HG02938 (cell line): ENCODE results near the gene RRM2.
"Not testable (repeated sequence)": the region's sequence is repeated elsewhere in the genome, so short reads cannot be mapped to it uniquely, and the experiment has no call there.

Experiments used
- ATAC-seq: cut with Tn5 transposase; IDR thresholded peaks from one replicate; pipeline ENCODE4 v1.9.1; 2021; ENCODE audit warnings: mild to moderate bottlenecking, moderate library complexity; ENCODE audit not compliant: unreplicated experiment

Gene RRM2

DNA sequence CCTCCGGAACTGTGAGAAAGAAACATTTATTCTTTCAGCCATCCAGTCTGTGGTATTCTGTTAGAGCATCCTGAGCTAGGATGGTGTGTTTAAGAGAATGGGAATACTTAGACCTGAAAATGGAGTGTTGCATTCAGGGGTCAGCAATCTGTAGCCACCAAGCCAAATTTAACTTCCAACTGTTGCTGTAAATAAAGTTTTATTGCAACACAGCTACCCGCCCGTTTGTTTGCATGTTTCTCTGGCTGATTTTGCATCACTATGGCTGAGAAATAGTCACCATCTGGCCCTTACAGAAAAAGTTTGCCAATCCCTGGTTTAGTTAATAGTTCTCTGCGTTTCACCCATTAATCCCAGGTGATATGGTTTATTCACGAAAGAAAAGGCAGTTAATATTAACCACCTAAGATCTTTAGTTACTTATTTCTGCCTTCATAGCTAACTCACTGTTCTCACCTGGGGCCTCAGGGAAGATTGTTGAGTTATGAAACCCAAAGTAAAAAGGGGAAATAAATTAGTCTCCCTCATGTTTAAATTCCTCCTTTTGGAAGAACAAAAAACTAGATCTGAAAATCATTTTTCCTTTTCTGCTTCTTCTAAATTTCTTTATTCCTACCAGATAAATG, 32.9 kb upstream of the RRM2 start:
- ATAC-seq, result no peak

DNA sequence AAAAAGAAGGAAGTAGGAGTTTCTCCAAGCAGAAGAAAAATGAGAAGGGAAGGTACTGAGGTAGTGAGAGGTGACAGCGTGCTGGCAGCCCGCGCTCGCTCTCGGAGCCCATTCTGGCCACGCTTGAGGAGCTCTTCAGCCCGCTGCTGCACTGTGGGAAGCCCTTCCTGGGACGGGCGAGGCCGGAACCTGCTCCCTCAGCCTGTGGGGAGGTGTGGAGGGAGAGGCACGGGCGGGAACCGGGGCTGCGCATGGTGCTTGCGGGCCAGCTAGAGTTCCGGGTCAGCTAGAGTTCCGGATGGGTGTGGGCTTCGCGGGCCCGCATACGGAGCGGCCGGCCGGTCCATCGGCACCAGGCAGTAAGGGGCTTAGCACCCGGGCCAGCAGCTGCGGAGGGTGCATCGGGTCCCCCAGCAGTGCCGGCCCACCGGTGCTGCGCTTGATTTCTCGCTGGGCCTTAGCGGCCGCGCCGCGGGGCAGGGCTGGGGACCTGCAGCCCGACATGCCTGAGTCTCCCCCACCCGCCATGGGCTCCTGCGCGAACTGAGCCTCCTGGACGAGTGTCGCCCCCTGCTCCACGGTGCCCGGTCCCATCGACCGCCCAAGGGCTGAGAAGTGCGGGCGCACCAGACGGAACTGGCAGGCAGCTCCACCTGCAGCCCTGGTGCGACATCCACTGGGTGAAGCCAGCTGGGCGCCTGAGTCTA, 31.2 kb upstream of the RRM2 start:
- ATAC-seq, result no peak

DNA sequence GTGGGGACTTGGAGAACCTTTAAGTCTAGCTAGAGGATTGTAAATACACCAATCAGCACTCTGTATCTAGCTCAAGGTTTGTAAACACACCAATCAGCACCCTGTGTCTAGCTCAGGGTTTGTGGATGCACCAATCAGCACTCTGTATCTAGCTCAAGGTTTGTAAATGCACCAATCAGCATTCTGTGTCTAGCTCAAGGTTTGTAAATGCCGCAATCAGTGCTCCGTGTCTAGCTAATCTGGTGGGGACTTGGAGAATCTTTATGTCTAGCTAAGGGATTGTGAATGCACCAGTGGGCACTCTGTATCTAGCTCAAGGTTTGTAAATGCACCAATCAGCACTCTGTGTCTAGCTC, 30.7 kb upstream of the RRM2 start:
- not testable (repeated sequence) for ATAC-seq

- no peak for ATAC-seq
These were observed 28.2 kb upstream of the RRM2 start for GRCh38 chr2:10094271-10094814.

DNA sequence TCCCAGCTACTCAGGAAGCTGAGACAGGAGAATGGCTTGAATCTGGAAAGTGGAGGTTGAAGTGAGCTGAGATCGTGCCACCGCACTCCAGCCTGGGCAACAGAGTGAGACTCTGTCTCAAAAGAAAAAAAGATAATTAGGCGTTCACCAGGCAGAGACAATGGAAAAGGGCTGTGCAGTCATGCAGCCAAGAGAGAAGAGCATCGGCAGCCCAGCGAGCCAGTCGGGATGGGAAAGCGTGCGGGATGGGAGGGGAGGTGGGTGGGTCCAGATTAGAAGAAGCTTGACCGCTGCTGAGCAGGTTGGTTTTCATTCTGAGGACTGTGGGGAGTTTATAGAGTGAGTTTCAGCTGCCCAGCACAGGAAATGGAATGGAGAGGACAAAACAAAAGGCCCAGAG, 27.4 kb upstream of the RRM2 start:
- no peak for ATAC-seq

DNA sequence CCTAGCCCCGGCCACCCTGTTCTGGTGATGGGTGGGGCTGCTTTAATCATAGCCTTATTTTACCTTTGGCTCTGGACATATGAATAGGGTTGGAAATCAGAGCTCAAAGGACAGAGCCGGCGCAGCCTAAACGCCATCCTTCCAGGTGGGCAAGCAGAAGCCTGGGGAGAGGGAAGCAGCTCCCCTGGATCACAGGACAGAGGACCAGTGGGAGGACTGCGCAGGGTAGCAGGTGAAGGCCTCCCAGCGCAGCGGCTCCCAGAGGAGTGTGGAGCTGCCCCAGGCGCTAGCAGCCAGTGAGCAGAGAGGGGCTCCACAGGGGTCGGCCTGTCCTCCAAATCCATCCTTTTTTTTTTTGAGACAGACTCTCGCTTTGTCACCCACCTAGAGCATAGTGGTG, 25.9 kb upstream of the RRM2 start:
- no peak for ATAC-seq

GRCh38 chr2:10097352-10098148, 25.0 kb upstream of the RRM2 start:
- peak; percentile 68 for ATAC-seq

- ATAC-seq, result no peak
These were observed 21.0 kb upstream of the RRM2 start for GRCh38 chr2:10101491-10101890.

- ATAC-seq, result no peak
These were observed 19.4 kb upstream of the RRM2 start for GRCh38 chr2:10103179-10103578.

DNA sequence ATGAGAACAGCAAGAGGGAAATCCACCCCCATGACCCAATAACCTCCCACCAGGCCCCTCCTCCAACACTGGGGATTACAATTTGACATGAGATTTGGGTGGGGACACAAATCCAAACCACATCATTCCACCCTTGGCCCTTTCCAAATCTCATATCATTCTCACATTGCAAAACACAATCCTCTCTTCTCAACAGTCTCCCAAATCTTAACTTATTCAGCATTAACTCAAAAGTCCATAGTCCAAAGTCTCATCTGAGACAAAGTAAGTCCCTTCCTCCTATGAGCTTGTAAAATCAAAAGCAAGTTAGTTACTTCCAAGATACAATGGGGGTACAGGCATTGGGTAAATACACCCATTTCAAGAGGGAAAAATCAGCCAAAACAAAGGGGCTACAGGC, 17.6 kb upstream of the RRM2 start:
- not testable (repeated sequence) for ATAC-seq

GRCh38 chr2:10109311-10109710, 13.2 kb upstream of the RRM2 start:
- ATAC-seq, result no peak

- no peak for ATAC-seq
These were observed 3.6 kb upstream of the RRM2 start for GRCh38 chr2:10119027-10119325.

DNA sequence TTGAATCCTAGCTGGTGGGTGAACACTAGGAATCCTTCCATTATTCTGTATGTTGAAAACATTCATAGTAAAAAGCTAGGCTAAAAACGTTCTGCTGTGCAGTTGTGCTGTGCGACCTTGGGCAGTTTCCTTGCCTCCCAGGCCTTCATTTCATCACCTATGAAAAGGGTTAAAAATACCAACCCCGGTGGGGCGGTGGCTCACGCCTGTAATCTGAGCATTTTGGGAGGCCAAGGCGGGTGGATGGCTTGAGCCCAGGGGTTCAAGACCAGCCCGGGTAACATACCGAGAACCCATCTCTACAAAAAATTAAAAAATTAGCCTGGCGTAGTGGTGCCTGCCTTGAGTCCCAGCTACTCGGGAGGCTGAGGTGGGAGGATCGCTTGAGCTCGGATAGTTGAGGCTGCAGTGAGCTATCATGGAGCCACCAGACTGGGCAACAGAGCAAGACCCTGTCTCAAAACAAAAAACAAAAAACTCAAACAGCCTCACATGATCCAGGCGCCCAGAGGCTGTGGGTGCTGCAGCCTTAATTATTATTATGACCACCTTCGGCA, 2.9 kb upstream of the RRM2 start:
- no peak for ATAC-seq

- peak; percentile 38 for ATAC-seq
These were observed 2.2 kb upstream of the RRM2 start for GRCh38 chr2:10120158-10120876.

- ATAC-seq, result no peak
These were observed 1.5 kb upstream of the RRM2 start for GRCh38 chr2:10120877-10121574.

GRCh38 chr2:10123281-10123680, 742 bp downstream of the RRM2 start:
- no peak for ATAC-seq

DNA sequence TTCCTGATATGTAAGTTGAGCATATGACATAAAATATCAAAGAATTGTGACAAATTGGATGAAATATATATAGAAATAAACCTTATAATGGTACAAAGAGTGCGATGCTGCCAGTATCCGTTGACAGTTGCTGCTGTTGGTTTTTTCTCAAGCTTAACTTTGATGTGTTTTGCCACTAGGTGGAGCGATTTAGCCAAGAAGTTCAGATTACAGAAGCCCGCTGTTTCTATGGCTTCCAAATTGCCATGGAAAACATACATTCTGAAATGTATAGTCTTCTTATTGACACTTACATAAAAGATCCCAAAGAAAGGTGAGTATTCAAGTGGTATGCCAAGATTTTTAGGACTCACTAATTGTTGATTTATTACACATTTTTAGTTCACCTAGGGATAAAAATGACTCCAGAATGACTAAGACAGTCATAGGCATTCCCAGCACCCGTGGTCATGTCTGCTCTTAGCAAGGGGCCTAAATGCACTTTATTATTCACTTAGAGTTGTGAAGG, 2.1 kb downstream of the RRM2 start:
- ATAC-seq, result no peak

GRCh38 chr2:10125842-10126631, 3.5 kb downstream of the RRM2 start:
- no peak for ATAC-seq

DNA sequence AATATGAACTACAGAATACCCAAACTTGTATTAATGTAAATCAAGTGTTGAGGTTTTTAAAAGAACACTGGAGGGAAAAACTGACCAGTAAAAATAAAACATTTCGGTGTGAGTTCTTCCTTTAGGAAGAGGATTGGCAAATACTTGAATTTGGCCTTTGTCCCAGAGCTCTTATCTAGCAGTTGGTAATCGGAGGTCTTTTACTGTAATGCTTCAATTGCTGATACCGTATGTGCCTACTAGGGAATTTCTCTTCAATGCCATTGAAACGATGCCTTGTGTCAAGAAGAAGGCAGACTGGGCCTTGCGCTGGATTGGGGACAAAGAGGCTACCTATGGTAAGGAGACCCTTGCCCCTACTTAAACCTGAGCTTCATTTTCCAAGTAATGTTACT, 4.1 kb downstream of the RRM2 start:
- ATAC-seq, result no peak
